ENCODE data around the gene TACR2. TPM values are rescaled to one million over a fixed set of nuclear protein-coding genes. Genes with fewer than 3 reads are reported as not detected.

TACR2 gene
- total and polyA plus RNA-seq, 5 donors from 2014 or later = 0.13 to 0.14 TPM; not detected in 3

DNA sequence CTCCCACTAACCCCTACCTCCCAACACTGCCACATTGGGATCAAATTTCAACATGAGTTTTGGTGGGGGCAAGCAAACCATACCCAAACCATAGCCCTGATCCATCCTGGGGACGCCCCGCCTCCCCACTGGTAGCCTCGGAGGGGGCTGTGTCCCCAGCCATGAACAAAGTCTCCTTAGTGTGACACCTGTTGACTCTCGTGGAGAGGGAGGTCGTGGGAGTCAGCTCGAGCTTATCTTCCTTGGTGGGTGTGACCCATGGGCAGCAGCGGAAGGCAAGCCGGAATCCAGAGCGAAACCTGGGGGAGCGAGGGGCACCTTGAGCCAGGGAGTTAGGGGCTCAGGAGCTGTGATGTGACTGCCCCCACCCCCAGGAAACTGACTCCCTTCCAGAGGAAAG, 11.9 kb downstream of the TACR2 start:
- peak overlapping the region in 1 of 3 donors; percentile 38 for H3K27ac Mint-ChIP-seq
- Histone ChIP-seq H3K27me3 (ENCODE audit: control insufficient read depth, insufficient read depth, low read length) (no peaks in the 10 kb centered on the region), H3K4me3 (ENCODE audit: low read depth, low read length) (no peak overlapping the region), H3K36me3 (ENCODE audit: control insufficient read depth, insufficient read depth, low read length) (peaks cover 27% of the 10 kb centered on the region), H3K9me3 (ENCODE audit: control insufficient read depth in 2 of 2, low read length in 2 of 2) (no peaks in the 10 kb centered on the region), H3K4me1 (ENCODE audit: control insufficient read depth, insufficient read depth, low read length, poor library complexity, severe bottlenecking) (peaks cover 15% of the 10 kb centered on the region), H3K27ac (ENCODE audit: insufficient read depth, low read length, poor library complexity, severe bottlenecking) (no peak overlapping the region)
- H3K4me3 Mint-ChIP-seq = no peak overlapping the region
- H3K4me1 Mint-ChIP-seq = peaks cover 0 to 23% (median 12%) of the 10 kb centered on the region in 4 donors
- no peaks in the 10 kb centered on the region for H3K27me3 Mint-ChIP-seq
- no peaks in the 10 kb centered on the region for H3K9me3 Mint-ChIP-seq
- no peak for ATAC-seq (ENCODE audit: low read depth in 2 of 2)
- DNase-seq = no peak
- peaks cover 18% of the 10 kb centered on the region for H3K36me3 Mint-ChIP-seq

GRCh38 chr10:69403519-69403918, 13.2 kb downstream of the TACR2 start:
- Histone ChIP-seq H3K36me3 (ENCODE audit: control insufficient read depth, insufficient read depth, low read length) (peaks cover 38% of the 10 kb centered on the region), H3K27me3 (ENCODE audit: control insufficient read depth, insufficient read depth, low read length) (no peaks in the 10 kb centered on the region), H3K27ac (ENCODE audit: insufficient read depth, low read length, poor library complexity, severe bottlenecking) (no peak overlapping the region), H3K4me3 (ENCODE audit: low read depth, low read length) (no peak overlapping the region), H3K9me3 (ENCODE audit: control insufficient read depth in 2 of 2, low read length in 2 of 2) (no peaks in the 10 kb centered on the region), H3K4me1 (ENCODE audit: control insufficient read depth, insufficient read depth, low read length, poor library complexity, severe bottlenecking) (peaks cover 8% of the 10 kb centered on the region)
- no peak overlapping the region for H3K27ac Mint-ChIP-seq
- ATAC-seq (ENCODE audit: low read depth in 2 of 2) = no peak
- H3K36me3 Mint-ChIP-seq = peaks cover 18% of the 10 kb centered on the region
- H3K4me3 Mint-ChIP-seq = no peak overlapping the region
- DNase-seq = no peak
- H3K9me3 Mint-ChIP-seq = no peaks in the 10 kb centered on the region
- H3K27me3 Mint-ChIP-seq = no peaks in the 10 kb centered on the region
- peaks cover 0 to 15% (median 6%) of the 10 kb centered on the region in 4 donors for H3K4me1 Mint-ChIP-seq

DNA sequence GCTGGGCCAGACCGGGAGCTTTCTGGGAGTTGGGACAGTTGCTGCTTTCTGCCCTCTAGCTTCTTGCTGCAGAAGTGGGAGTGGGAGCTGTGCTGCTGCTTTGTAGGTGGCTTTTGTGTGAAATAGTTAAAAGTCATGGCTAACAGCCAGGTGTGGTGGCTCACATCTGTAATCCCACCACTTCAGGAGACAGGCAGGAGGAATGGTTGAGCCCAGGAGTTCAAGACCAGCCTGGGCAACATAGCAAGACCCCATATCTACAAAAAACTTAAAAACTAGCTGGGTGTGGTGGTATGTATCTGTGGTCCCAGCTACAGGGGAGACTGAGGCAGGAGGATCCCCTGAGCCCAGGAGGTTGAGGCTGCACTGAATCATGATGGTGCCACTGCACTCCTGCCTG, 13.7 kb downstream of the TACR2 start:
- no peak overlapping the region for H3K4me3 ChIP-seq (ENCODE audit: low read depth, low read length)
- no peak overlapping the region for H3K27ac ChIP-seq (ENCODE audit: insufficient read depth, low read length, poor library complexity, severe bottlenecking)
- H3K9me3 Mint-ChIP-seq = no peaks in the 10 kb centered on the region
- no peaks in the 10 kb centered on the region for H3K27me3 ChIP-seq (ENCODE audit: control insufficient read depth, insufficient read depth, low read length)
- peaks cover 3% of the 10 kb centered on the region for H3K4me1 ChIP-seq (ENCODE audit: control insufficient read depth, insufficient read depth, low read length, poor library complexity, severe bottlenecking)
- H3K36me3 Mint-ChIP-seq = peaks cover 18% of the 10 kb centered on the region
- ATAC-seq (ENCODE audit: low read depth in 2 of 2) = no peak
- no peaks in the 10 kb centered on the region for H3K9me3 ChIP-seq (ENCODE audit: control insufficient read depth in 2 of 2, low read length in 2 of 2)
- peaks cover 42% of the 10 kb centered on the region for H3K36me3 ChIP-seq (ENCODE audit: control insufficient read depth, insufficient read depth, low read length)
- H3K4me3 Mint-ChIP-seq = no peak overlapping the region
- H3K27ac Mint-ChIP-seq = no peak overlapping the region
- DNase-seq = no peak
- no peaks in the 10 kb centered on the region for H3K27me3 Mint-ChIP-seq
- H3K4me1 Mint-ChIP-seq = peaks cover 0 to 11% (median 2%) of the 10 kb centered on the region in 4 donors

DNA sequence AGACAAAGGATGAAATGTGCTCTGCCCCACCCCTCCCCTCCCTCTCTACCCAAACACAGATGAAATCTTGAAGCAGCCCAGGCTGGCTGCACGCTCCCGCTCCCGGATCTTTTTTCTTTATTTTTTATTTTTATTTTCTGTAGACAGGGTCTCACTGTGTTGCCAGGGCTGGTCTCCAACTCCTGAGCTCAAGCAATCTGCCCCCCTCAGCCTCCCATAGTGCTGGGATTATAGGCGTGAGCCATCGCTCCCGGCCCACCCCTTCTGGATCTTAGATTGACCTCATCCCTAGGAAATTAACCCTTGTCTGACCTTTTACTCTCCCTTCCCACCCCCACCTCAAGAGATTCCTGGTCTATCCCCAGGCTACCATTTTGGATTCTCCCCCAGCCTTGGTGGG, 14.3 kb downstream of the TACR2 start:
- H3K4me3 Mint-ChIP-seq = no peak overlapping the region
- H3K27me3 Mint-ChIP-seq = no peaks in the 10 kb centered on the region
- no peak overlapping the region for H3K27ac Mint-ChIP-seq
- H3K9me3 ChIP-seq (ENCODE audit: control insufficient read depth in 2 of 2, low read length in 2 of 2) = no peaks in the 10 kb centered on the region
- H3K36me3 Mint-ChIP-seq = peaks cover 19% of the 10 kb centered on the region
- peaks cover 0 to 6% (median 0%) of the 10 kb centered on the region in 4 donors for H3K4me1 Mint-ChIP-seq
- peaks cover 46% of the 10 kb centered on the region for H3K36me3 ChIP-seq (ENCODE audit: control insufficient read depth, insufficient read depth, low read length)
- no peaks in the 10 kb centered on the region for H3K9me3 Mint-ChIP-seq
- no peaks in the 10 kb centered on the region for H3K27me3 ChIP-seq (ENCODE audit: control insufficient read depth, insufficient read depth, low read length)
- no peak overlapping the region for H3K4me3 ChIP-seq (ENCODE audit: low read depth, low read length)
- H3K4me1 ChIP-seq (ENCODE audit: control insufficient read depth, insufficient read depth, low read length, poor library complexity, severe bottlenecking) = no peaks in the 10 kb centered on the region
- no peak for DNase-seq
- H3K27ac ChIP-seq (ENCODE audit: insufficient read depth, low read length, poor library complexity, severe bottlenecking) = no peak overlapping the region
- no peak for ATAC-seq (ENCODE audit: low read depth in 2 of 2)

GRCh38 chr10:69401416-69401815, 15.3 kb downstream of the TACR2 start:
- Mint-ChIP-seq H3K27me3 (no peaks in the 10 kb centered on the region), H3K36me3 (peaks cover 23% of the 10 kb centered on the region), H3K4me1 (peaks cover 0 to 3% (median 0%) of the 10 kb centered on the region in 4 donors), H3K27ac (peak overlapping the region in 1 of 3 donors; percentile 63), H3K4me3 (no peak overlapping the region), H3K9me3 (no peaks in the 10 kb centered on the region)
- H3K36me3 ChIP-seq (ENCODE audit: control insufficient read depth, insufficient read depth, low read length) = peaks cover 55% of the 10 kb centered on the region
- no peak for ATAC-seq (ENCODE audit: low read depth in 2 of 2)
- no peak overlapping the region for H3K4me3 ChIP-seq (ENCODE audit: low read depth, low read length)
- no peak for DNase-seq
- H3K27me3 ChIP-seq (ENCODE audit: control insufficient read depth, insufficient read depth, low read length) = no peaks in the 10 kb centered on the region
- no peaks in the 10 kb centered on the region for H3K4me1 ChIP-seq (ENCODE audit: control insufficient read depth, insufficient read depth, low read length, poor library complexity, severe bottlenecking)
- H3K9me3 ChIP-seq (ENCODE audit: control insufficient read depth in 2 of 2, low read length in 2 of 2) = no peaks in the 10 kb centered on the region
- no peak overlapping the region for H3K27ac ChIP-seq (ENCODE audit: insufficient read depth, low read length, poor library complexity, severe bottlenecking)

GRCh38 chr10:69400936-69401335, 15.8 kb downstream of the TACR2 start:
- Histone ChIP-seq H3K4me3 (ENCODE audit: low read depth, low read length) (no peak overlapping the region), H3K4me1 (ENCODE audit: control insufficient read depth, insufficient read depth, low read length, poor library complexity, severe bottlenecking) (no peaks in the 10 kb centered on the region), H3K27ac (ENCODE audit: insufficient read depth, low read length, poor library complexity, severe bottlenecking) (no peak overlapping the region), H3K9me3 (ENCODE audit: control insufficient read depth in 2 of 2, low read length in 2 of 2) (no peaks in the 10 kb centered on the region), H3K27me3 (ENCODE audit: control insufficient read depth, insufficient read depth, low read length) (no peaks in the 10 kb centered on the region), H3K36me3 (ENCODE audit: control insufficient read depth, insufficient read depth, low read length) (peaks cover 60% of the 10 kb centered on the region)
- Mint-ChIP-seq H3K27me3 (no peaks in the 10 kb centered on the region), H3K4me3 (no peak overlapping the region), H3K4me1 (peaks cover 0 to 2% (median 0%) of the 10 kb centered on the region in 4 donors), H3K27ac (no peak overlapping the region), H3K36me3 (peaks cover 23% of the 10 kb centered on the region), H3K9me3 (no peaks in the 10 kb centered on the region)
- ATAC-seq (ENCODE audit: low read depth in 2 of 2) (no peak), DNase-seq (no peak)

- DNase-seq (no peak), ATAC-seq (ENCODE audit: low read depth in 2 of 2) (no peak)
- Histone ChIP-seq H3K4me1 (ENCODE audit: control insufficient read depth, insufficient read depth, low read length, poor library complexity, severe bottlenecking) (no peaks in the 10 kb centered on the region), H3K36me3 (ENCODE audit: control insufficient read depth, insufficient read depth, low read length) (peaks cover 75% of the 10 kb centered on the region), H3K4me3 (ENCODE audit: low read depth, low read length) (no peak overlapping the region), H3K9me3 (ENCODE audit: control insufficient read depth in 2 of 2, low read length in 2 of 2) (no peaks in the 10 kb centered on the region), H3K27me3 (ENCODE audit: control insufficient read depth, insufficient read depth, low read length) (no peaks in the 10 kb centered on the region), H3K27ac (ENCODE audit: insufficient read depth, low read length, poor library complexity, severe bottlenecking) (no peak overlapping the region)
- H3K4me1 Mint-ChIP-seq = no peaks in the 10 kb centered on the region
- H3K4me3 Mint-ChIP-seq = no peak overlapping the region
- peak overlapping the region in 1 of 3 donors; percentile 52 for H3K27ac Mint-ChIP-seq
- H3K36me3 Mint-ChIP-seq = peaks cover 28% of the 10 kb centered on the region
- H3K27me3 Mint-ChIP-seq = no peaks in the 10 kb centered on the region
- no peaks in the 10 kb centered on the region for H3K9me3 Mint-ChIP-seq
Measured at GRCh38 chr10:69398466-69398865, 18.3 kb downstream of the TACR2 start.

GRCh38 chr10:69397972-69398371, 18.7 kb downstream of the TACR2 start:
- H3K36me3 ChIP-seq (ENCODE audit: control insufficient read depth, insufficient read depth, low read length) = peaks cover 76% of the 10 kb centered on the region

More at GRCh38 chr10:69397972-69398371, 18.7 kb downstream of the TACR2 start:
- H3K4me1 ChIP-seq (ENCODE audit: control insufficient read depth, insufficient read depth, low read length, poor library complexity, severe bottlenecking) = no peaks in the 10 kb centered on the region
- no peak overlapping the region for H3K4me3 Mint-ChIP-seq
- no peaks in the 10 kb centered on the region for H3K27me3 ChIP-seq (ENCODE audit: control insufficient read depth, insufficient read depth, low read length)
- peaks cover 28% of the 10 kb centered on the region for H3K36me3 Mint-ChIP-seq
- H3K4me3 ChIP-seq (ENCODE audit: low read depth, low read length) = no peak overlapping the region
- no peaks in the 10 kb centered on the region for H3K27me3 Mint-ChIP-seq
- no peak overlapping the region for H3K27ac ChIP-seq (ENCODE audit: insufficient read depth, low read length, poor library complexity, severe bottlenecking)
- H3K27ac Mint-ChIP-seq = no peak overlapping the region
- no peaks in the 10 kb centered on the region for H3K9me3 ChIP-seq (ENCODE audit: control insufficient read depth in 2 of 2, low read length in 2 of 2)
- DNase-seq = no peak
- no peak for ATAC-seq (ENCODE audit: low read depth in 2 of 2)
- H3K4me1 Mint-ChIP-seq = no peaks in the 10 kb centered on the region
- no peaks in the 10 kb centered on the region for H3K9me3 Mint-ChIP-seq

Measured in CD4-positive, CD25-positive, alpha-beta regulatory T cell (primary cell).